OCI-LY3 (cell line): ENCODE data around the gene CDX1.

ENCODE experiments used
- CTCF ChIP-seq: fragments of 200-600, 300-600 bp; sonication (generic); IDR thresholded peaks from 2 replicates; pipeline ENCODE4 v1.5.1; 2014; ENCODE audit warnings: antibody characterized with exemption, low read length, low read depth
- EZH2phosphoT487 ChIP-seq: fragments of 200-600 bp; shearing (Covaris generic); IDR thresholded peaks from 2 replicates; pipeline ENCODE4 v1.6.1; 2018; ENCODE audit warnings: antibody characterized with exemption, mixed run types, low read depth

- TF ChIP-seq CTCF (no peak), EZH2phosphoT487 (no peak)
Observed at GRCh38 chr5:150223474-150223873, 56.9 kb downstream of the CDX1 start.
